Activated T-helper 9 cell treated with anti-CD3 and anti-CD28 coated beads, Interleukin-2, amount 50 U/mL, for 16 hours (primary cell): ENCODE data around the gene RAB27B.

Source experiments
- DNase-seq: peaks from one replicate; pipeline ENCODE4 v3.0.0-alpha.2; 2020; ENCODE audit warnings: low read depth

Gene RAB27B

GRCh38 chr18:54910161-54910919, 82.1 kb downstream of the RAB27B start:
- no peak for DNase-seq

GRCh38 chr18:54911551-54911950, 83.3 kb downstream of the RAB27B start:
- DNase-seq: no peak

GRCh38 chr18:54914816-54915215, 86.5 kb downstream of the RAB27B start:
- DNase-seq: no peak

GRCh38 chr18:54916507-54916906, 88.2 kb downstream of the RAB27B start:
- no peak for DNase-seq

GRCh38 chr18:54918060-54918459, 89.8 kb downstream of the RAB27B start:
- no peak for DNase-seq

- no peak for DNase-seq
Observed at GRCh38 chr18:54919412-54919811, 91.1 kb downstream of the RAB27B start.

- no peak for DNase-seq
Observed at GRCh38 chr18:54923339-54923956, 95.2 kb downstream of the RAB27B start.

- no peak for DNase-seq
Observed at GRCh38 chr18:54924948-54925347, 96.7 kb downstream of the RAB27B start.

- DNase-seq: no peak
Observed at GRCh38 chr18:54926593-54927325, 98.5 kb downstream of the RAB27B start.

- no peak for DNase-seq
Observed at GRCh38 chr18:54928236-54928635, 100.0 kb downstream of the RAB27B start.

GRCh38 chr18:54931152-54931551, 102.9 kb downstream of the RAB27B start:
- no peak for DNase-seq

- DNase-seq: no peak
Observed at GRCh38 chr18:54932472-54932871, 104.2 kb downstream of the RAB27B start.

- no peak for DNase-seq
Observed at GRCh38 chr18:54938506-54938905, 110.2 kb downstream of the RAB27B start.

GRCh38 chr18:54939361-54939917, 111.2 kb downstream of the RAB27B start:
- no peak for DNase-seq

GRCh38 chr18:54942144-54942543, 113.9 kb downstream of the RAB27B start:
- DNase-seq: no peak

- DNase-seq: no peak
Observed at GRCh38 chr18:54942569-54942968, 114.3 kb downstream of the RAB27B start.
